SH-SY5Y (cell line): ENCODE results near the gene ADSS2.

ENCODE experiments used
- GATA2 ChIP-seq: IDR thresholded peaks from 2 replicates; pipeline ENCODE4 v1.6.1; 2011; ENCODE audit warnings: mild to moderate bottlenecking, low read depth, low read length
- GATA3 ChIP-seq: IDR thresholded peaks from 2 replicates; pipeline ENCODE4 v1.6.1; 2011; ENCODE audit warnings: low read depth, mild to moderate bottlenecking, low read length, moderate library complexity

GRCh38 chr1:244376126-244376525, 75.6 kb downstream of the ADSS2 start:
- TF ChIP-seq GATA2 (no peak), GATA3 (no peak)
